ENCODE results near the gene CHCHD3.

Gene CHCHD3

GRCh38 chr7:132855901-132856300 lies 226.0 kb downstream of the CHCHD3 start:
- Histone ChIP-seq H3K4me3 (no peak overlapping the region), H3K27ac (no peak overlapping the region)
- no peak for DNase-seq (ENCODE audit: low spot score)
- no peak for TF ChIP-seq CTCF (IDR thresholded peaks at IDR 0.05)

- no peak for DNase-seq (ENCODE audit: low spot score)
These were observed 227.7 kb downstream of the CHCHD3 start for GRCh38 chr7:132854238-132854637.

GRCh38 chr7:132847376-132847775 lies 234.5 kb downstream of the CHCHD3 start:
- H3K4me3 ChIP-seq: no peak overlapping the region
- TF ChIP-seq CTCF (IDR thresholded peaks at IDR 0.05): no peak
- DNase-seq (ENCODE audit: low spot score): no peak
- no peak overlapping the region for H3K27ac ChIP-seq

More at GRCh38 chr7:132854238-132854637, 227.7 kb downstream of the CHCHD3 start:
- Histone ChIP-seq H3K4me3 (no peak overlapping the region), H3K27ac (no peak overlapping the region)
- TF ChIP-seq CTCF (IDR thresholded peaks at IDR 0.05): no peak

GRCh38 chr7:132846086-132846485 lies 235.8 kb downstream of the CHCHD3 start:
- DNase-seq (ENCODE audit: low spot score): no peak
- Histone ChIP-seq H3K4me3 (no peak overlapping the region), H3K27ac (no peak overlapping the region)
- TF ChIP-seq CTCF (IDR thresholded peaks at IDR 0.05): no peak

GRCh38 chr7:132842478-132842877 lies 239.4 kb downstream of the CHCHD3 start:
- no peak for DNase-seq (ENCODE audit: low spot score)
- no peak for TF ChIP-seq CTCF (IDR thresholded peaks at IDR 0.05)
- H3K27ac ChIP-seq: no peak overlapping the region
- H3K4me3 ChIP-seq: no peak overlapping the region

GRCh38 chr7:132840199-132840598 lies 241.7 kb downstream of the CHCHD3 start:
- Histone ChIP-seq H3K27ac (no peak overlapping the region), H3K4me3 (no peak overlapping the region)

More at GRCh38 chr7:132840199-132840598, 241.7 kb downstream of the CHCHD3 start:
- TF ChIP-seq CTCF (IDR thresholded peaks at IDR 0.05): no peak
- no peak for DNase-seq (ENCODE audit: low spot score)
